ENCODE results near the gene EXOC3L1. TPM values are rescaled to one million over a fixed set of nuclear protein-coding genes. Genes with fewer than 3 reads are reported as not detected.

EXOC3L1 gene
- total RNA-seq, 1 experiment from 2014 or later: 0.30 TPM

GRCh38 chr16:67187175-67187890 lies 2.6 kb downstream of the EXOC3L1 start:
- CTCF ChIA-PET: interaction anchor here (1.2 kb wide), 1 partner anchor 12 kb away, joined by 3 read pairs; the partner anchor contains the start of gene ELMO3
- H3K27me3 ChIP-seq (ENCODE audit: insufficient read depth, low read length): no peaks in the 10 kb centered on the region
- H3K9ac ChIP-seq (ENCODE audit: low read length): no peak overlapping the region
- peaks cover 13 to 41% of the 10 kb centered on the region in 2 experiments; a peak in 3 of 4 replicates for H3K4me1 ChIP-seq (ENCODE audit: control insufficient read depth in 1 of 2, insufficient read depth in 2 of 2, low read length in 2 of 2)
- H3K36me3 ChIP-seq (ENCODE audit: control insufficient read depth in 1 of 2, insufficient read depth in 2 of 2, low read length in 2 of 2): no peaks in the 10 kb centered on the region; a peak in 1 of 4 replicates
- H3K4me3 ChIP-seq (replicated peaks in 1 of 2; ENCODE audit: low read depth in 1 of 2, low read length in 2 of 2): no peak overlapping the region
- no peak overlapping the region for H3K4me2 ChIP-seq (ENCODE audit: low read length)
- POLR2A ChIA-PET: no interaction called here
- H3K27ac ChIP-seq (ENCODE audit: low read depth, low read length): no peak overlapping the region
- BruUV-seq (replicated peaks): no TSS peak
- RAD21 ChIA-PET (ENCODE audit: low non-redundant PET in 1 of 2, low total read pairs in 2 of 2, uncharacterized antibody in 2 of 2, unreplicated experiment in 2 of 2): no interaction called here
- DNase-seq (ENCODE audit: low read depth, low spot score) (no peak), ATAC-seq (no peak)
- TF ChIP-seq EGR1 (IDR thresholded peaks at IDR 0.05; ENCODE audit: low read depth) (no peak), SRF (IDR thresholded peaks at IDR 0.05; ENCODE audit: low read depth) (no peak), CTCF (IDR thresholded peaks at IDR 0.05 in 2 of 3, conservative IDR thresholded peaks at IDR 0.05 in 1 of 3; ENCODE audit: borderline replicate concordance in 1 of 3, insufficient read depth in 1 of 3, low read depth in 2 of 3, low read length in 2 of 3) (no peak), FOSL1 (IDR thresholded peaks at IDR 0.05; ENCODE audit: low read depth) (no peak), EZH2 (IDR thresholded peaks at IDR 0.05) (no peak), SP1 (IDR thresholded peaks at IDR 0.05; ENCODE audit: low read depth) (no peak)
- intact Hi-C loops (cut with micrococcal nuclease): no loop called here
- peaks cover 16% of the 10 kb centered on the region for H3K79me2 ChIP-seq (ENCODE audit: insufficient read depth, low read length)
- H2AFZ ChIP-seq (ENCODE audit: low read depth, low read length, poor library complexity, severe bottlenecking): no peak overlapping the region
- H3K9me2 ChIP-seq (ENCODE audit: insufficient read depth): no peaks in the 10 kb centered on the region
- no peaks in the 10 kb centered on the region for H3K9me3 ChIP-seq (ENCODE audit: control insufficient read depth in 1 of 2, insufficient read depth in 1 of 2, low read depth in 1 of 2, low read length in 2 of 2)
- no peaks in the 10 kb centered on the region for H4K20me1 ChIP-seq (ENCODE audit: insufficient read depth)

GRCh38 chr16:67186550-67186950 lies 3.4 kb downstream of the EXOC3L1 start:
- Histone ChIP-seq H3K27ac (ENCODE audit: low read depth, low read length) (no peak overlapping the region), H2AFZ (ENCODE audit: low read depth, low read length, poor library complexity, severe bottlenecking) (no peak overlapping the region), H3K4me1 (ENCODE audit: control insufficient read depth in 1 of 2, insufficient read depth in 2 of 2, low read length in 2 of 2) (peaks cover 11 to 43% of the 10 kb centered on the region in 2 experiments; a peak in 3 of 4 replicates), H3K27me3 (ENCODE audit: insufficient read depth, low read length) (no peaks in the 10 kb centered on the region), H3K36me3 (ENCODE audit: control insufficient read depth in 1 of 2, insufficient read depth in 2 of 2, low read length in 2 of 2) (no peaks in the 10 kb centered on the region), H3K9me3 (ENCODE audit: control insufficient read depth in 1 of 2, insufficient read depth in 1 of 2, low read depth in 1 of 2, low read length in 2 of 2) (no peaks in the 10 kb centered on the region), H3K9ac (ENCODE audit: low read length) (no peak overlapping the region), H4K20me1 (ENCODE audit: insufficient read depth) (no peaks in the 10 kb centered on the region), H3K4me2 (ENCODE audit: low read length) (no peak overlapping the region), H3K9me2 (ENCODE audit: insufficient read depth) (no peaks in the 10 kb centered on the region), H3K79me2 (ENCODE audit: insufficient read depth, low read length) (peaks cover 11% of the 10 kb centered on the region), H3K4me3 (replicated peaks in 1 of 2; ENCODE audit: low read depth in 1 of 2, low read length in 2 of 2) (no peak overlapping the region)
- intact Hi-C loops (cut with micrococcal nuclease): no loop called here
- DNase-seq (ENCODE audit: low read depth, low spot score) (no peak), ATAC-seq (no peak)
- ChIA-PET CTCF (interaction anchor here (1.2 kb wide), 1 partner anchor 13 kb away, joined by 3 read pairs; the partner anchor contains the start of gene ELMO3), POLR2A (no interaction called here), RAD21 (ENCODE audit: low non-redundant PET in 1 of 2, low total read pairs in 2 of 2, uncharacterized antibody in 2 of 2, unreplicated experiment in 2 of 2) (no interaction called here)
- no peak for TF ChIP-seq CEBPB (IDR thresholded peaks at IDR 0.05; ENCODE audit: low read depth)
- TF ChIP-seq ELF1 (IDR thresholded peaks at IDR 0.05; ENCODE audit: borderline replicate concordance, low read depth): no peak
- no peak for TF ChIP-seq ZNF274 (IDR thresholded peaks at IDR 0.05; ENCODE audit: low read depth, low read length)
- TF ChIP-seq CBX3 (IDR thresholded peaks at IDR 0.05; ENCODE audit: low read depth): no peak
- no peak for TF ChIP-seq EZH2 (IDR thresholded peaks at IDR 0.05)
- no peak for TF ChIP-seq MAX (IDR thresholded peaks at IDR 0.05)
- no peak for TF ChIP-seq RAD21 (IDR thresholded peaks at IDR 0.05; ENCODE audit: low read depth)
- TF ChIP-seq JUND (IDR thresholded peaks at IDR 0.05): no peak
- no peak for TF ChIP-seq TCF7L2 (IDR thresholded peaks at IDR 0.05; ENCODE audit: borderline replicate concordance, extremely low read depth, insufficient read depth, insufficient read length)
- no peak for TF ChIP-seq ATF3 (IDR thresholded peaks at IDR 0.05)
- TF ChIP-seq SIN3A (IDR thresholded peaks at IDR 0.05; ENCODE audit: low read depth): no peak
- no peak for TF ChIP-seq SRF (IDR thresholded peaks at IDR 0.05; ENCODE audit: low read depth)
- TF ChIP-seq EGR1 (IDR thresholded peaks at IDR 0.05; ENCODE audit: low read depth): no peak
- no peak for TF ChIP-seq POLR2AphosphoS5 (IDR thresholded peaks at IDR 0.05; ENCODE audit: low read depth, low read length)
- TF ChIP-seq FOSL1 (IDR thresholded peaks at IDR 0.05; ENCODE audit: low read depth): no peak
- BruUV-seq (replicated peaks): no TSS peak

All from HCT116 (cell line).